GM12892 (cell line): Measurements from ENCODE around the gene SRP9.

Experiments used
- POLR2A ChIP-seq: IDR thresholded peaks from 2 replicates; pipeline ENCODE4 v1.6.1; 2011; ENCODE audit warnings: low read depth, low read length, control low read depth
- POLR2AphosphoS5 ChIP-seq: IDR thresholded peaks from 2 replicates; pipeline ENCODE4 v1.6.1; 2011; ENCODE audit warnings: low read depth, low read length, control low read depth
- TAF1 ChIP-seq: IDR thresholded peaks from 2 replicates; pipeline ENCODE4 v1.6.1; 2011; ENCODE audit warnings: low read depth, mild to moderate bottlenecking, control low read depth, low read length, borderline replicate concordance

- TF ChIP-seq POLR2A (no peak), POLR2AphosphoS5 (no peak), TAF1 (no peak)
These were observed 19.5 kb upstream of the SRP9 start for GRCh38 chr1:225757927-225758656.
